ENCODE measurements around the gene CD44.

CD44 gene

GRCh38 chr11:35214226-35214770 is 75.3 kb downstream of the CD44 start:
- TF ChIP-seq CTCF (conservative IDR thresholded peaks at IDR 0.05; ENCODE audit: low read depth, low read length): no peak

GRCh38 chr11:35214792-35215193 is 75.8 kb downstream of the CD44 start:
- Histone ChIP-seq H3K4me3 (IDR thresholded peaks at IDR 0.05; ENCODE audit: insufficient read depth, low read depth, low read length) (no peak overlapping the region), H3K27me3 (ENCODE audit: insufficient read depth, low read depth) (no peaks in the 10 kb centered on the region), H3K79me2 (ENCODE audit: insufficient read depth, low read depth) (no peaks in the 10 kb centered on the region), H4K20me1 (ENCODE audit: insufficient read depth) (no peaks in the 10 kb centered on the region), H2AFZ (ENCODE audit: low read depth) (no peak overlapping the region), H3K36me3 (ENCODE audit: insufficient read depth) (no peaks in the 10 kb centered on the region), H3K4me1 (ENCODE audit: low read depth, poor library complexity, severe bottlenecking) (no peaks in the 10 kb centered on the region), H3K9ac (no peak overlapping the region), H3K27ac (no peak overlapping the region), H3K4me2 (no peak overlapping the region)
- no peak for TF ChIP-seq CTCF (conservative IDR thresholded peaks at IDR 0.05; ENCODE audit: low read depth, low read length)

More at GRCh38 chr11:35214226-35214770, 75.3 kb downstream of the CD44 start:
- H3K4me1 ChIP-seq (ENCODE audit: low read depth, poor library complexity, severe bottlenecking): no peaks in the 10 kb centered on the region
- no peaks in the 10 kb centered on the region for H3K79me2 ChIP-seq (ENCODE audit: insufficient read depth, low read depth)
- H3K27me3 ChIP-seq (ENCODE audit: insufficient read depth, low read depth): no peaks in the 10 kb centered on the region
- H3K4me3 ChIP-seq (IDR thresholded peaks at IDR 0.05; ENCODE audit: insufficient read depth, low read depth, low read length): no peak overlapping the region
- no peaks in the 10 kb centered on the region for H3K36me3 ChIP-seq (ENCODE audit: insufficient read depth)
- no peak overlapping the region for H3K27ac ChIP-seq
- H3K4me2 ChIP-seq: no peak overlapping the region
- H3K9ac ChIP-seq: no peak overlapping the region
- H2AFZ ChIP-seq (ENCODE audit: low read depth): no peak overlapping the region
- no peaks in the 10 kb centered on the region for H4K20me1 ChIP-seq (ENCODE audit: insufficient read depth)

- Histone ChIP-seq H3K4me2 (no peak overlapping the region), H3K27ac (no peak overlapping the region), H3K4me3 (IDR thresholded peaks at IDR 0.05; ENCODE audit: insufficient read depth, low read depth, low read length) (no peak overlapping the region), H3K27me3 (ENCODE audit: insufficient read depth, low read depth) (no peaks in the 10 kb centered on the region), H3K79me2 (ENCODE audit: insufficient read depth, low read depth) (no peaks in the 10 kb centered on the region), H3K9ac (no peak overlapping the region), H4K20me1 (ENCODE audit: insufficient read depth) (no peaks in the 10 kb centered on the region), H3K36me3 (ENCODE audit: insufficient read depth) (no peaks in the 10 kb centered on the region), H3K4me1 (ENCODE audit: low read depth, poor library complexity, severe bottlenecking) (no peaks in the 10 kb centered on the region), H2AFZ (ENCODE audit: low read depth) (no peak overlapping the region)
- TF ChIP-seq CTCF (conservative IDR thresholded peaks at IDR 0.05; ENCODE audit: low read depth, low read length): no peak
Observed at GRCh38 chr11:35215945-35216344, 77.0 kb downstream of the CD44 start.

- Histone ChIP-seq H3K4me1 (ENCODE audit: low read depth, poor library complexity, severe bottlenecking) (no peaks in the 10 kb centered on the region), H3K9ac (no peak overlapping the region), H3K4me3 (IDR thresholded peaks at IDR 0.05; ENCODE audit: insufficient read depth, low read depth, low read length) (no peak overlapping the region), H3K27ac (no peak overlapping the region), H2AFZ (ENCODE audit: low read depth) (no peak overlapping the region), H3K4me2 (no peak overlapping the region), H3K27me3 (ENCODE audit: insufficient read depth, low read depth) (no peaks in the 10 kb centered on the region), H4K20me1 (ENCODE audit: insufficient read depth) (no peaks in the 10 kb centered on the region), H3K79me2 (ENCODE audit: insufficient read depth, low read depth) (no peaks in the 10 kb centered on the region), H3K36me3 (ENCODE audit: insufficient read depth) (no peaks in the 10 kb centered on the region)
- TF ChIP-seq CTCF (conservative IDR thresholded peaks at IDR 0.05; ENCODE audit: low read depth, low read length): no peak
Observed at GRCh38 chr11:35216962-35217678, 78.1 kb downstream of the CD44 start.

Measured in KMS-11 (cell line).